Body of pancreas (tissue), 4 donors: ENCODE results near the gene LPP.

ENCODE experiments used
- POLR2A ChIP-seq, 3 donors: fragments of 450-650 bp; IDR thresholded peaks; one replicate each; pipeline ENCODE4 v1.6.1; 2016; ENCODE audit warnings: antibody characterized with exemption in 3 of 3, mild to moderate bottlenecking in 2 of 3
- TF ChIP-seq, protein P1 (sequence below), 7 experiments: fragments of 450-650 bp in 4 of 7; fragments of 200-600 bp in 3 of 7; sonication (generic) in 3 of 7; IDR thresholded peaks; one replicate each; pipeline ENCODE4 v1.5.1; 2016 to 2019; ENCODE audit warnings: antibody characterized with exemption in 7 of 7

DNA sequence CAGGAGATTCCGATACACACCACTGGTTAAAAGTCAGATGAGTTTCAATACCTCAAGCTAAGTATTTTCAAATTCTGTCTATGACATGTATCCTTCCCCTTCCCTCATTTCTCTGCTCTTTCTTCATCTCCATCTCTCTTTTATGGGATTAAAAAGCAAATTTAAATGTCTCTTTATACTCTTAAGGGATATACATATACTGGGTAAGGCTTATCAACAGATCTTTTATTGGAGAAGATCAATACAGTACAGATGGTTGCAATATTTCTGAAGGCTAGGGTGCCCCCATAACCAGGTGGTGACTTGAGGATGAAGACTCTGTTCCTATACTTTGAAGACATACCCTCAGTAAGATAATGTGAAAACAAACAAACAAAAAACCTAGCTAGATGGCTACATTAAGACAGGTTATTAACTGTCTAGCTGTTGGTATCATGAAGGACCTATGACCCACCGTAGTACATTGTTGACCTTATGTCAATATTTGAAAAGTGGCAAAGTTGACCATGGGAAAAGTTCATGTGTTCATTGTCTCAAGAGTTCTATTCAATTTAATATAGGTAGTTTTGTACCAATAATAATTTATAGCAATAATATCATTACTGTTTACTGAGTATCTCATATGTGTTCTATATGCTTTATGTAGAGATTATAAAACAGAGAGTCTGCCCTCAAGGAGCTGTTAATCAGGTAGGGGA lies 319.8 kb downstream of the LPP start:
- TF ChIP-seq, protein P1, sequence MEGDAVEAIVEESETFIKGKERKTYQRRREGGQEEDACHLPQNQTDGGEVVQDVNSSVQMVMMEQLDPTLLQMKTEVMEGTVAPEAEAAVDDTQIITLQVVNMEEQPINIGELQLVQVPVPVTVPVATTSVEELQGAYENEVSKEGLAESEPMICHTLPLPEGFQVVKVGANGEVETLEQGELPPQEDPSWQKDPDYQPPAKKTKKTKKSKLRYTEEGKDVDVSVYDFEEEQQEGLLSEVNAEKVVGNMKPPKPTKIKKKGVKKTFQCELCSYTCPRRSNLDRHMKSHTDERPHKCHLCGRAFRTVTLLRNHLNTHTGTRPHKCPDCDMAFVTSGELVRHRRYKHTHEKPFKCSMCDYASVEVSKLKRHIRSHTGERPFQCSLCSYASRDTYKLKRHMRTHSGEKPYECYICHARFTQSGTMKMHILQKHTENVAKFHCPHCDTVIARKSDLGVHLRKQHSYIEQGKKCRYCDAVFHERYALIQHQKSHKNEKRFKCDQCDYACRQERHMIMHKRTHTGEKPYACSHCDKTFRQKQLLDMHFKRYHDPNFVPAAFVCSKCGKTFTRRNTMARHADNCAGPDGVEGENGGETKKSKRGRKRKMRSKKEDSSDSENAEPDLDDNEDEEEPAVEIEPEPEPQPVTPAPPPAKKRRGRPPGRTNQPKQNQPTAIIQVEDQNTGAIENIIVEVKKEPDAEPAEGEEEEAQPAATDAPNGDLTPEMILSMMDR (IDR thresholded peaks at IDR 0.05) = no peak
- no peak for TF ChIP-seq POLR2A (IDR thresholded peaks at IDR 0.05)
